GM23248 (cell line): ENCODE data around the gene PTPRT. TPM values are rescaled to one million over a fixed set of nuclear protein-coding genes. Genes with fewer than 3 reads are reported as not detected.

Source experiments
- DNase-seq: peaks from one replicate; pipeline ENCODE4 v3.0.0-alpha.2; 2015
- H2AFZ ChIP-seq: fragments of 200-600 bp; sonication (generic); 2 replicates; pipeline ENCODE4 v1.6.1; 2016; ENCODE audit warnings: antibody characterized with exemption
- H3F3A ChIP-seq: fragments of 200-600 bp; sonication (generic); 2 replicates; pipeline ENCODE4 v1.6.1; 2016; ENCODE audit warnings: mild to moderate bottlenecking, antibody characterized with exemption, mixed run types; ENCODE audit not compliant: insufficient read depth
- H3K27ac ChIP-seq: fragments of 200-600 bp; sonication (generic); 2 replicates; pipeline ENCODE4 v1.5.1; 2016; ENCODE audit warnings: mild to moderate bottlenecking
- H3K27me3 ChIP-seq: fragments of 200-600 bp; sonication (generic); replicated peaks from 2 replicates; pipeline ENCODE4 v1.6.1; 2016; ENCODE audit warnings: mild to moderate bottlenecking; ENCODE audit not compliant: insufficient read depth
- H3K36me3 ChIP-seq: fragments of 200-600 bp; sonication (generic); 2 replicates; pipeline ENCODE4 v1.6.1; 2016; ENCODE audit warnings: low read depth, mild to moderate bottlenecking
- H3K4me1 ChIP-seq: fragments of 200-600 bp; sonication (generic); 2 replicates; pipeline ENCODE4 v1.6.1; 2016; ENCODE audit warnings: mild to moderate bottlenecking; ENCODE audit not compliant: insufficient read depth
- H3K4me2 ChIP-seq: fragments of 200-600 bp; sonication (generic); one replicate; pipeline ENCODE4 v1.6.1; 2016; ENCODE audit warnings: mild to moderate bottlenecking; ENCODE audit not compliant: unreplicated experiment
- H3K4me3 ChIP-seq: fragments of 200-600 bp; sonication (generic); 2 replicates; pipeline ENCODE4 v1.5.1; 2016; ENCODE audit warnings: mild to moderate bottlenecking
- H3K79me2 ChIP-seq: fragments of 200-600 bp; sonication (generic); 2 replicates; pipeline ENCODE4 v1.6.1; 2016; ENCODE audit warnings: mild to moderate bottlenecking; ENCODE audit not compliant: insufficient read depth
- H3K9ac ChIP-seq: fragments of 200-600 bp; sonication (generic); 2 replicates; pipeline ENCODE4 v1.6.1; 2016; ENCODE audit warnings: mild to moderate bottlenecking
- H3K9me2 ChIP-seq: fragments of 200-600 bp; sonication (generic); 2 replicates; pipeline ENCODE4 v1.6.1; 2016; ENCODE audit warnings: mixed run types, mild to moderate bottlenecking, moderate library complexity; ENCODE audit not compliant: insufficient read depth
- H3K9me3 ChIP-seq: fragments of 200-600 bp; sonication (generic); one replicate; pipeline ENCODE4 v1.6.1; 2017; ENCODE audit warnings: low read depth
- H4K20me1 ChIP-seq: fragments of 200-600 bp; sonication (generic); 2 replicates; pipeline ENCODE4 v1.6.0; 2016; ENCODE audit not compliant: insufficient read depth
- EZH2 ChIP-seq: fragments of 200-600 bp; sonication (generic); IDR thresholded peaks from 2 replicates; pipeline ENCODE4 v1.6.1; 2018; ENCODE audit warnings: antibody characterized with exemption, mild to moderate bottlenecking; ENCODE audit not compliant: insufficient read depth, poor library complexity, severe bottlenecking
- EZH2phosphoT487 ChIP-seq: fragments of 200-600 bp; sonication (generic); IDR thresholded peaks from 2 replicates; pipeline ENCODE4 v1.6.1; 2018; ENCODE audit warnings: antibody characterized with exemption, moderate library complexity, mild to moderate bottlenecking, low read depth; ENCODE audit not compliant: insufficient read depth
- WGBS, 2 experiments: methylation state at CpG; one replicate each; pipeline ENCODE4 v1.1.6; 2015 to 2017; ENCODE audit warnings: low lambda C conversion rate in 2 of 2, low coverage in 1 of 2; ENCODE audit errors: missing lambda C conversion rate in 2 of 2; 5-methylcytosine and 5-hydroxymethylcytosine counted together
- in situ Hi-C: fragments of 300-500 bp; cut with MboI; formaldehyde crosslinking; loops from 2 replicates; pipeline ENCODE4 v1.15.0; 2020
- polyA plus RNA-seq: library from polyadenylated mRNA; unstranded; fragments of >200 nt; fragmentation: Nextera tagmentation; extraction: Ambion mirVana; gene quantifications from 2 replicates; pipeline ENCODE4 v1.2.1, GENCODE V29; 2016
- total RNA-seq: library from RNA; depleted of rRNA; stranded (reverse); fragments of >200 nt; shearing (Covaris generic); gene quantifications from 2 replicates; pipeline ENCODE4 v1.2.3, GENCODE V29; 2014

The PTPRT gene
- total and polyA plus RNA-seq, 2 experiments from 2014 or later = not detected

DNA sequence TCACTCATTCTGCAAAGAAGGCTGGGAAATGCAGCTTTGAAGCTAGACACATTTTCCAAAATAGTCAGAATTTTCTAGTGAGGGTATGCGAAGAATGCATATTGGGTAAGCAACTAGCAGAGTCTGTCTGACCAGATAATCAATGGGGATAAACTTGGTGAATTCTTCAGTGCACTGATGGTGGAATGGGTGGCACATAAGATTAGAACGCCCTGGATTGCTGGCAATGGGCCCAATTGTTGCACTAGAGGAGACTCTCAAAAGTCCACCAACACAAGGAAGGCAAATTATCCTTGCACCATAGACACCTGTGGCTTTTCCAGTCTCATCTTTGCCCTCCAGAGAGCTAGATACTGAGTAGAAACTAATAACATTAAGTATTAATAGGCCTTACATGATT, 167.6 kb downstream of the PTPRT start:
- Histone ChIP-seq H4K20me1 (no peaks in the 10 kb centered on the region), H3K9me3 (no peaks in the 10 kb centered on the region), H2AFZ (no peak overlapping the region), H3K4me1 (no peaks in the 10 kb centered on the region), H3K9ac (no peak overlapping the region), H3F3A (no peaks in the 10 kb centered on the region), H3K4me3 (no peak overlapping the region), H3K27me3 (no peaks in the 10 kb centered on the region), H3K79me2 (no peaks in the 10 kb centered on the region), H3K4me2 (no peak overlapping the region), H3K36me3 (no peaks in the 10 kb centered on the region), H3K9me2 (no peaks in the 10 kb centered on the region), H3K27ac (no peak overlapping the region)
- in situ Hi-C loops = no loop called here
- WGBS, 2 experiments = 18 to 26% methylated on average over 2 of the region's 2 CpGs
- no peak for DNase-seq
- TF ChIP-seq EZH2 = no peak
- TF ChIP-seq EZH2phosphoT487 = no peak

- Histone ChIP-seq H3F3A (no peaks in the 10 kb centered on the region), H4K20me1 (no peaks in the 10 kb centered on the region), H2AFZ (no peak overlapping the region), H3K9me2 (no peaks in the 10 kb centered on the region), H3K9me3 (no peaks in the 10 kb centered on the region), H3K27ac (no peak overlapping the region), H3K79me2 (no peaks in the 10 kb centered on the region), H3K4me2 (no peak overlapping the region), H3K27me3 (no peaks in the 10 kb centered on the region), H3K4me3 (no peak overlapping the region), H3K4me1 (no peaks in the 10 kb centered on the region), H3K36me3 (no peaks in the 10 kb centered on the region), H3K9ac (no peak overlapping the region)
- DNase-seq = no peak
- TF ChIP-seq EZH2phosphoT487 (no peak), EZH2 (no peak)
- in situ Hi-C loops = no loop called here
- 14 to 18% methylated on average over 13 of the region's 13 CpGs for whole genome bisulfite sequencing, 2 experiments
Measured at GRCh38 chr20:43017241-43018030, 172.3 kb downstream of the PTPRT start.

DNA sequence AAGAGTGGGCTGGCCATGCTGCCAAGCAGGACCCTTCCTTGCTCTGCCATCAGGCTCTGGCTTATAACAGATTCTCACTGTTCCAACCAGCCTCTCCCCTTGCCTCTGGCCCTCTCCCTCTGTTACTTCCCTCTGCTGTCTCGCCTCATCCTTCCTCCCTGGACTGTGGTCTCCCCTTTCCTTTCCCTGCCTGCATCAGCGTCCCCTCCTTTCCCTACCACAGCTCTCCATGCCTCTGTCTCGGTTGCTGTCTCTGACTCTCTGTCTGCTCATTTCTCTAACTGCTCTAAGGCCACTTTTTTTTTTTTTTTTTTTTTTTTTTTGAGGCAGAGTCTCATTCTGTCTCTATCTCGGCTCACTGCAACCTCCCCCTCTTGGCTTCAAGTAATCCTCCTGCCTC, 173.4 kb downstream of the PTPRT start:
- H3K9me2 ChIP-seq = no peaks in the 10 kb centered on the region
- no peak for DNase-seq
- no peak overlapping the region for H3K4me2 ChIP-seq
- WGBS, 2 experiments = 7 to 8% methylated on average over 4 of the region's 4 CpGs
- no peaks in the 10 kb centered on the region for H3K4me1 ChIP-seq
- H3K27ac ChIP-seq = no peak overlapping the region
- TF ChIP-seq EZH2 (no peak), EZH2phosphoT487 (no peak)
- no peak overlapping the region for H3K4me3 ChIP-seq
- no peaks in the 10 kb centered on the region for H3K79me2 ChIP-seq
- H3F3A ChIP-seq = no peaks in the 10 kb centered on the region
- H4K20me1 ChIP-seq = no peaks in the 10 kb centered on the region
- H3K27me3 ChIP-seq = no peaks in the 10 kb centered on the region
- H3K9me3 ChIP-seq = no peaks in the 10 kb centered on the region
- in situ Hi-C loops = no loop called here
- no peaks in the 10 kb centered on the region for H3K36me3 ChIP-seq
- H3K9ac ChIP-seq = no peak overlapping the region
- no peak overlapping the region for H2AFZ ChIP-seq

- DNase-seq = no peak
- Histone ChIP-seq H3K9ac (no peak overlapping the region), H3K27me3 (no peaks in the 10 kb centered on the region), H3F3A (no peaks in the 10 kb centered on the region), H3K36me3 (no peaks in the 10 kb centered on the region), H3K4me2 (no peak overlapping the region), H3K27ac (no peak overlapping the region), H4K20me1 (no peaks in the 10 kb centered on the region), H3K4me3 (no peak overlapping the region), H2AFZ (no peak overlapping the region), H3K9me3 (no peaks in the 10 kb centered on the region), H3K9me2 (no peaks in the 10 kb centered on the region), H3K79me2 (no peaks in the 10 kb centered on the region), H3K4me1 (no peaks in the 10 kb centered on the region)
- TF ChIP-seq EZH2 (no peak), EZH2phosphoT487 (no peak)
- in situ Hi-C loops = no loop called here
- WGBS, 2 experiments = 40 to 53% methylated on average over 1 of the region's 1 CpG
Measured at GRCh38 chr20:43015566-43015965, 174.1 kb downstream of the PTPRT start.

DNA sequence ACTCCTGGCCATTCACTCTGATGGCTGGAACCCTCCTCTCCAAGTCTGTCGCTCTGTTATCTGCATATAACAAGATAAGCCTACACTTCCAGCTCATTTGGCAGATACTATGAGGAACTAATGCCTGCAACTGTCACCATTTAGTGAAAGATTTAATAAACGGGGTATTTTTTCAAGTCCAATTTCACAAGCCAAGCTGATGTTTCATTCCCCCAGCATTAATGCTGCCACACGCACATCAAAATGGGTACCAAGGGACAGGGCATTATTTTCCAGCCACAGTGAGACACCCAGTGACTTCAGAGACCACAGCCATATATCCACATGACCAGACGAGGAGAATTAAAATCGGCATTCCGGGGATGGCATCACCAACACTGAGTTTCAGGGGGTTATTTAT, 175.5 kb downstream of the PTPRT start:
- Histone ChIP-seq H3F3A (no peaks in the 10 kb centered on the region), H3K4me3 (no peak overlapping the region), H4K20me1 (no peaks in the 10 kb centered on the region), H2AFZ (no peak overlapping the region), H3K4me1 (no peaks in the 10 kb centered on the region), H3K27ac (no peak overlapping the region), H3K4me2 (no peak overlapping the region), H3K36me3 (no peaks in the 10 kb centered on the region), H3K9me3 (no peaks in the 10 kb centered on the region), H3K27me3 (no peaks in the 10 kb centered on the region), H3K79me2 (no peaks in the 10 kb centered on the region), H3K9ac (no peak overlapping the region), H3K9me2 (no peaks in the 10 kb centered on the region)
- WGBS, 2 experiments = 18 to 30% methylated on average over 6 of the region's 6 CpGs
- TF ChIP-seq EZH2phosphoT487 = no peak
- no peak for TF ChIP-seq EZH2
- in situ Hi-C loops = no loop called here
- DNase-seq = no peak
